ENCODE results near the gene UGGT1.

- TF ChIP-seq CBX2 (IDR thresholded peaks at IDR 0.05; ENCODE audit: borderline replicate concordance, low read depth): no peak
- no peak for TF ChIP-seq NR3C1 (IDR thresholded peaks at IDR 0.05)
- TF ChIP-seq, protein P1, sequence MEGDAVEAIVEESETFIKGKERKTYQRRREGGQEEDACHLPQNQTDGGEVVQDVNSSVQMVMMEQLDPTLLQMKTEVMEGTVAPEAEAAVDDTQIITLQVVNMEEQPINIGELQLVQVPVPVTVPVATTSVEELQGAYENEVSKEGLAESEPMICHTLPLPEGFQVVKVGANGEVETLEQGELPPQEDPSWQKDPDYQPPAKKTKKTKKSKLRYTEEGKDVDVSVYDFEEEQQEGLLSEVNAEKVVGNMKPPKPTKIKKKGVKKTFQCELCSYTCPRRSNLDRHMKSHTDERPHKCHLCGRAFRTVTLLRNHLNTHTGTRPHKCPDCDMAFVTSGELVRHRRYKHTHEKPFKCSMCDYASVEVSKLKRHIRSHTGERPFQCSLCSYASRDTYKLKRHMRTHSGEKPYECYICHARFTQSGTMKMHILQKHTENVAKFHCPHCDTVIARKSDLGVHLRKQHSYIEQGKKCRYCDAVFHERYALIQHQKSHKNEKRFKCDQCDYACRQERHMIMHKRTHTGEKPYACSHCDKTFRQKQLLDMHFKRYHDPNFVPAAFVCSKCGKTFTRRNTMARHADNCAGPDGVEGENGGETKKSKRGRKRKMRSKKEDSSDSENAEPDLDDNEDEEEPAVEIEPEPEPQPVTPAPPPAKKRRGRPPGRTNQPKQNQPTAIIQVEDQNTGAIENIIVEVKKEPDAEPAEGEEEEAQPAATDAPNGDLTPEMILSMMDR (IDR thresholded peaks at IDR 0.05): no peak
- TF ChIP-seq POLR2A (IDR thresholded peaks at IDR 0.05; ENCODE audit: low read length): no peak
- TF ChIP-seq, protein P2, sequence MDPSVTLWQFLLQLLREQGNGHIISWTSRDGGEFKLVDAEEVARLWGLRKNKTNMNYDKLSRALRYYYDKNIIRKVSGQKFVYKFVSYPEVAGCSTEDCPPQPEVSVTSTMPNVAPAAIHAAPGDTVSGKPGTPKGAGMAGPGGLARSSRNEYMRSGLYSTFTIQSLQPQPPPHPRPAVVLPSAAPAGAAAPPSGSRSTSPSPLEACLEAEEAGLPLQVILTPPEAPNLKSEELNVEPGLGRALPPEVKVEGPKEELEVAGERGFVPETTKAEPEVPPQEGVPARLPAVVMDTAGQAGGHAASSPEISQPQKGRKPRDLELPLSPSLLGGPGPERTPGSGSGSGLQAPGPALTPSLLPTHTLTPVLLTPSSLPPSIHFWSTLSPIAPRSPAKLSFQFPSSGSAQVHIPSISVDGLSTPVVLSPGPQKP (IDR thresholded peaks at IDR 0.05; ENCODE audit: low read depth, low read length): no peak
- TF ChIP-seq, protein P3, sequence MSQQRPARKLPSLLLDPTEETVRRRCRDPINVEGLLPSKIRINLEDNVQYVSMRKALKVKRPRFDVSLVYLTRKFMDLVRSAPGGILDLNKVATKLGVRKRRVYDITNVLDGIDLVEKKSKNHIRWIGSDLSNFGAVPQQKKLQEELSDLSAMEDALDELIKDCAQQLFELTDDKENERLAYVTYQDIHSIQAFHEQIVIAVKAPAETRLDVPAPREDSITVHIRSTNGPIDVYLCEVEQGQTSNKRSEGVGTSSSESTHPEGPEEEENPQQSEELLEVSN (IDR thresholded peaks at IDR 0.05; ENCODE audit: borderline replicate concordance, low read depth): no peak
- TF ChIP-seq FOSL2 (IDR thresholded peaks at IDR 0.05): no peak
- TF ChIP-seq FOSL2 (CRISPR knock-in tag; IDR thresholded peaks at IDR 0.05): no peak
- no peak for TF ChIP-seq PBX3 (IDR thresholded peaks at IDR 0.05)
These were observed 49.4 kb upstream of the UGGT1 start for GRCh38 chr2:128041561-128041960.

All from A549 (cell line).